Measurements from ENCODE around the gene CPOX.

Gene CPOX

DNA sequence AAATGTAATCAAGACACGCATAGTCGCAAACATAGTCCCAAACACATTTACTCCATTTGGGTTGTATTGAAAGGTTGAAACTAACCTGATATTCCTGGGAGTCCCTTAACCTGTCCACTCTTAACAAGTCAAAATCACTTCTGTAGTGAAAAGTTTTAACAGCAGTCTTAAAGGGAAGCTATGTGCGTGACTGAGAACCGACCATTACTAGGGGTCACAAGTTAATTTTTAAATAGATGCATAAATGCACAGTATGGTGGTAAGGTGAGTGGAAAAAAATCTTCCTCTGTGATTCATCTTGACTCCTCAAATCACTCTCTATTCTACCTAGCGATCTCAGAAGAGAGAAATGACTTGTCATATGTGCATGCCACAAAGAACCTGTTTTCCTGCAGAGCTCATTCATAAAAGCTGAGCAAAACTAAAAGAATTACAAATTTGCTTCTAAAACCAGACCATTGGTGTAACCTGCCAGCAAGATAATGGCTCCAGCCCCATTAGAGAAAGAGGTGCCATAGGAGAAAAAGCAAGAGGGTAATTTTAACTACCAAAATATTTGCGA lies 56.9 kb downstream of the CPOX start:
- TF ChIP-seq FOXM1 (IDR thresholded peaks at IDR 0.05; ENCODE audit: borderline replicate concordance) (no peak), ELF4 (IDR thresholded peaks at IDR 0.05) (no peak), FOXK2 (IDR thresholded peaks at IDR 0.05) (no peak), PKNOX1 (IDR thresholded peaks at IDR 0.05) (no peak), ZNF384 (IDR thresholded peaks at IDR 0.05) (no peak)
- POLR2A ChIA-PET, result interaction anchor here (1.2 kb wide), 1 partner anchor 14 kb away, joined by 6 read pairs; the partner anchor contains the start of gene CLDND1
- no peak for DNase-seq (ENCODE audit: extremely low spot score)
- CTCF ChIA-PET, result no interaction called here

DNA sequence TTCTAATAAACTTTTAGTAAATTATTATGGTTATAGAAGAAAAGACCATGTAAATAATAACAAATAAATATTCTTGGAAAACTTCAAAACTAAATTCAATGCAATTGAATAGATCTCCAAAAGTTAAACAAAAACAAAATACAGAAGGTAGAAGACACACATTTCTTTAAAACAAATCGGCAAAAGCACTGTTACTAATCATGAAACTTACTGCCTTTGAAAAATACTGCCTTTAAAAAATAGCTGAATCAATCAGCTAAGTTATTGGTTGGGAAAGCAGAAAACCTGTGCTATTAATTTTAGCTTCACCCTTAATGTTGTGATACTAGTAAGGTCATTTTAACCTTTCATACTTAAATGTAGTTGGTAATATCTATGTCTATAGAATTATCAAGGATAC lies 58.7 kb downstream of the CPOX start:
- no peak for DNase-seq (ENCODE audit: extremely low spot score)
- POLR2A ChIA-PET, result no interaction called here
- TF ChIP-seq ARNT (IDR thresholded peaks at IDR 0.05) (no peak), SUZ12 (IDR thresholded peaks at IDR 0.05) (no peak), TARDBP (IDR thresholded peaks at IDR 0.05) (no peak), FOXM1 (IDR thresholded peaks at IDR 0.05; ENCODE audit: borderline replicate concordance) (no peak), SP1 (IDR thresholded peaks at IDR 0.05) (no peak), L3MBTL2 (conservative IDR thresholded peaks at IDR 0.05) (no peak), HDGF (IDR thresholded peaks at IDR 0.05; ENCODE audit: borderline replicate concordance) (no peak)
- CTCF ChIA-PET, result no interaction called here

DNA sequence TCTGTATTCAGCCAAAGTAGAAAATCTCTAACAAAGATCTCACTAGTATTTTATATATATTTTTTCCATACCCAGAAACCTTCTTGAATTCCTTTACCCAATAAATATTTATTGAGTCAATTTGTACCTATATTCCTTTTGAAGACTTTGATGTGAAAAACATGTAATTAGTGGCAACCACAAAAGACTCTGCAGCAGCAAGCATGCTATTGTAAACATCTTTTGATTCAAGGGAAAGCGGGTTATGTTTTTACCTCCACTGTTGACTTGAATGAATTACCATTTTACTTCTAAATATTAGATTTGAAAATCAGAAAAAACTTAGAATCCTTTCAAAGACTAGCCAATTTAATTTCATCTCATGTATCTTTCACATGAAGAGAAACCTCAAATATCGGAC lies 59.2 kb downstream of the CPOX start:
- ChIA-PET CTCF (no interaction called here), POLR2A (no interaction called here)
- DNase-seq (ENCODE audit: extremely low spot score), result no peak
- TF ChIP-seq HDGF (IDR thresholded peaks at IDR 0.05; ENCODE audit: borderline replicate concordance) (no peak), FOXA1 (IDR thresholded peaks at IDR 0.05) (no peak), ELF4 (IDR thresholded peaks at IDR 0.05) (no peak), L3MBTL2 (conservative IDR thresholded peaks at IDR 0.05) (no peak), ZNF384 (IDR thresholded peaks at IDR 0.05) (no peak), FOXM1 (IDR thresholded peaks at IDR 0.05; ENCODE audit: borderline replicate concordance) (no peak)

- DNase-seq (ENCODE audit: extremely low spot score), result no peak
- ChIA-PET CTCF (no interaction called here), POLR2A (interaction anchor here (1.8 kb wide), 1 partner anchor 10 kb away, joined by 7 read pairs; the partner anchor contains the start of gene CLDND1)
- no peak for TF ChIP-seq BHLHE40 (IDR thresholded peaks at IDR 0.05; ENCODE audit: borderline replicate concordance)
- no peak for TF ChIP-seq ELF4 (IDR thresholded peaks at IDR 0.05)
- no peak for TF ChIP-seq ZNF384 (IDR thresholded peaks at IDR 0.05)
Measured at GRCh38 chr3:98532709-98533571, 60.5 kb downstream of the CPOX start.

- ChIA-PET CTCF (no interaction called here), POLR2A (interaction anchor here (1.8 kb wide), 1 partner anchor 9 kb away, joined by 7 read pairs; the partner anchor contains the start of gene CLDND1)
- no peak for DNase-seq (ENCODE audit: extremely low spot score)
- no peak for TF ChIP-seq ELF4 (IDR thresholded peaks at IDR 0.05)
- no peak for TF ChIP-seq NFRKB (IDR thresholded peaks at IDR 0.05)
- no peak for TF ChIP-seq TARDBP (IDR thresholded peaks at IDR 0.05)
- no peak for TF ChIP-seq ZNF384 (IDR thresholded peaks at IDR 0.05)
- no peak for TF ChIP-seq ARNT (IDR thresholded peaks at IDR 0.05)
- TF ChIP-seq L3MBTL2 (conservative IDR thresholded peaks at IDR 0.05), result no peak
- no peak for TF ChIP-seq BHLHE40 (IDR thresholded peaks at IDR 0.05; ENCODE audit: borderline replicate concordance)
- TF ChIP-seq FOXK2 (IDR thresholded peaks at IDR 0.05), result no peak
- TF ChIP-seq PKNOX1 (IDR thresholded peaks at IDR 0.05), result no peak
- TF ChIP-seq FOXA1 (IDR thresholded peaks at IDR 0.05), result no peak
- no peak for TF ChIP-seq HDGF (IDR thresholded peaks at IDR 0.05; ENCODE audit: borderline replicate concordance)
- no peak for TF ChIP-seq SP1 (IDR thresholded peaks at IDR 0.05)
- no peak for TF ChIP-seq LEF1 (IDR thresholded peaks at IDR 0.05; ENCODE audit: borderline replicate concordance)
- no peak for TF ChIP-seq FOXM1 (IDR thresholded peaks at IDR 0.05; ENCODE audit: borderline replicate concordance)
- no peak for TF ChIP-seq SUZ12 (IDR thresholded peaks at IDR 0.05)
Measured at GRCh38 chr3:98532275-98532637, 61.2 kb downstream of the CPOX start.

DNA sequence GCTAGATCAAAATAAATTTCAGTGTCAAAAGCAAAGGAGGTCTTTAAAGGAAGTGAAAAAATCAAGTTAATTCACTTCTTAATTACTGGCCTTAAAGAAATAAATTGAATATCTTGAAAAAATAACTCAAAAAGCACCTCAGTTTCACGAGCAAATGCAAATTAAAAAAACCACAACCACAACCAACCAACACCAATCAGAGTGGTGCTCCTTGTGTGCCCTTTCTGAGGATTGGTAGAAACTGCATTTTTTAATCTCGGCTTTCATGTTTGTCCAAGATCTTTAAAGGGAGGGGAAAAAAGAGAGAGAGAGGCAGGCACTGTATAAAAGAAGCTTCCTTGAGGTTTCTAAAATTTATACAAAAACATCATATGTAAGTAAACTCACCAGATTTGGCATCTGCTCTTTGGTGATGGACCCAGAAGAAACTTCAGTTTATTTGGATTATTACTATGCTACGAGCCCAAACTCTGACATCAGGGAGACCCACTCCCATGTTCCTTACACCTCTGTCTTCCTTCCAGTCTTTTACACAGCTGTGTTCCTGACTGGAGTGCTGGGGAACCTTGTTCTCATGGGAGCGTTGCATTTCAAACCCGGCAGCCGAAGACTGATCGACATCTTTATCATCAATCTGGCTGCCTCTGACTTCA lies 61.7 kb downstream of the CPOX start, which contains the start of gene GPR15:
GPR15 (plus strand) TSS at position 357 of the 653 bp plus-strand sequence; CDS start at position 413, 56 bp downstream.
- ChIA-PET CTCF (no interaction called here), POLR2A (no interaction called here)
- no peak for DNase-seq (ENCODE audit: extremely low spot score)
- no peak for TF ChIP-seq NFRKB (IDR thresholded peaks at IDR 0.05)
- no peak for TF ChIP-seq ZNF384 (IDR thresholded peaks at IDR 0.05)

DNA sequence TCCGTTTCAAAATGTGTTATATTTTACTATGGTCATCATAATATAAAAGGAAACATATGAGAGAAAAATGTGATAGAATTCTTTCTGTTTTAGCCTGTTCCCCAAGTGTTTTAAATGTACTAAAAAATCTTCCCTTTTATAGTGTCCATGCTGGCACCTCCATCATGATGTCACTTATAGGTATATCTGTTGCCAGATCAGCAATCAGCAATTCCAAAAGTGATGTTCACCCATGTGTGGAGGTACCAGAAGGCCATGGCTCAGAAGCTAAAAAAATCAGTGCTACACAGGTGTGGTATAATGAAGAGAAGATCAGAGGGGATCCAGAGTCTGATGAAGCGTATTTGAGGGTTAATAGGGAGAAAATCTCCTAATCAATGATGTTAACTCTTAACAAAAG lies 62.7 kb downstream of the CPOX start:
- ChIA-PET CTCF (no interaction called here), POLR2A (no interaction called here)
- TF ChIP-seq SUZ12 (IDR thresholded peaks at IDR 0.05) (no peak), BHLHE40 (IDR thresholded peaks at IDR 0.05; ENCODE audit: borderline replicate concordance) (no peak), FOXA1 (IDR thresholded peaks at IDR 0.05) (no peak), FOXM1 (IDR thresholded peaks at IDR 0.05; ENCODE audit: borderline replicate concordance) (no peak), TARDBP (IDR thresholded peaks at IDR 0.05) (no peak), NFRKB (IDR thresholded peaks at IDR 0.05) (no peak), HDGF (IDR thresholded peaks at IDR 0.05; ENCODE audit: borderline replicate concordance) (no peak), ELF4 (IDR thresholded peaks at IDR 0.05) (no peak), SP1 (IDR thresholded peaks at IDR 0.05) (no peak), LEF1 (IDR thresholded peaks at IDR 0.05; ENCODE audit: borderline replicate concordance) (no peak), FOXK2 (IDR thresholded peaks at IDR 0.05) (no peak), PKNOX1 (IDR thresholded peaks at IDR 0.05) (no peak)
- DNase-seq (ENCODE audit: extremely low spot score), result no peak
